Activated effector memory CD4-positive, alpha-beta T cell treated with Interleukin-2 at 50 U/mL for 16 hours (primary cell): ENCODE results near the gene TPP2.

Experiments used
- DNase-seq: peaks from one replicate; pipeline ENCODE4 v3.0.0-alpha.2; 2020

TPP2 gene

DNA sequence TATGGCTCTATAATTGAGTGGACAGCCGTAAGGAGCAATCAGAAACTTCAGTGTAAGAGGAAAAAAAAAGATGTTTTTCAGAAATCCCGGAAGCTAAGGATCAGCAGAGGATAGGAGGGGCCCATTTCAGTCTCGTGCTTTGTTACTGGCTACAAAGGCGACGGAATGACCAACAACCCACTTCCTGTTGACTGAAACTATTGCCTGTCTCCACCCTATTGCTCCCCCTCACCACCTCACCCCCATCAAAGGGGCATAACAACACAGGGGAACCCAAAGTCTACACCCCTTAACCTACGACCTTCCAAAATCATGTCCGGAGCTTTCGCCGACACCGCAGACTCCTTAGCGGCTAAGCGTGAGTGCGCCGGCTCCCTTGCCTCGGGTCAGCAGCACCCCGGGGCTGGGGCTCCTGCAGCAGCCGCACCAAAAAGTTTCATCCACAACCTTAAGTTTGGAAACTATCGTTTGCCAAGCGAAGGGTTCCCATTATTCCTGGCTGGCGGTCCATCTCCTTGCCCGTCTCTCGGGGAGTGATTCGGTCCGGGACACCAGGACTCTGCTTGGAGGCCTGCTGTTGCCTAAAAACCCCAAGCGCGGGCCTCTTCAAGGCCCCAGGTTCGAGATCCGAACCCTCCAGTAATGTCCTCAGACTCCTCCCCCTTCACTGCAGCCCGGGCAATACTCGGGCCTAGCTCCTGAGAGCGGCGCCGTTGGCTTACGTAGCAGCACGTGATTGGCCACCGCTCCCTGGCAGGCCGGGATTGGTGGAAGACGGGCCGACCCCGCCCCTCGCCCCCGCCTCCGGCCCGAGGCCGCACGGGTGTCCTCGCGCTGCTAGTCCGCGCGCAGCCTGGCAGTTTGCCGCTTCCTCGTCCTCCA, at the start of gene TPP2:
Gene TPP2 (plus strand): TSS at position 840 of the 882 bp plus-strand sequence. CDS start 53 bp downstream, outside the sequence.
- peak; percentile 96 for DNase-seq

DNA sequence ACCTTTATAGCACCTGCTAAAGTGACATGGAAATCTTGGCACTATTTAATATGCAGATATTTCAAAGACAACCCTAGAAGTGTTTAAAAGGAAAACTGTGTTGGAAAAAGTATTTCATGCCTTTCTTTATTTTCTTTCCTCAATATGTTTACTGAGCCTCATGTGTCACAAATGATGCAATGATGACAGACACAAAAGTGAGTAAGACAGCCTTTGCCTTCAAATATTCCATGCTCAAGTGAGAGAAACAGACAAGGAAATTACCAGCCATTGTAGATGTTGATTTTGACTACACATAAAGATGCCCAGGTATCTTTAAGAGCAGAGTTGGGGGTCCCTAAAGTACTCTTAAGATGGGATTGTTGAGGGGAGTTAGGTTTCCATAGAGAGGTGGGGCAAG, 48.0 kb upstream of the TPP2 start:
- no peak for DNase-seq

DNA sequence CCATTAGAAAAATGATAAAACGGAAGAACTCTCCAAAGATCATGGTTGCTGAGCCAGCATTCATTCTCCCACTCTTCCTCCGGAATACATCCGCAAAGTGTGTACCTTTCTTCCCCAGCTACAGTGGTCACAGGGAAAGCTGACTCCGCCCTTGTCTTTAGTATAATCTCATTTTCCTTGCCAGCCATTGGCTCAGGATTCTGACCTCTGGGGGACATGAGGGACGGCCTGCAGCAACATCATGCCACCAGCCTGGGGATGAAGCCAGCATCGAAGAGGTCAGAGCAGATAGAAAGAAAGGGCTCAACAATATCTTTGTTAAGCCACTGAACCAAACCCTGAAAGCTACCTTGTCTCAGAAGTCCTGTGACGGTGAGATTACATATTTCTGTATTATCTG, 46.3 kb upstream of the TPP2 start:
- no peak for DNase-seq

DNA sequence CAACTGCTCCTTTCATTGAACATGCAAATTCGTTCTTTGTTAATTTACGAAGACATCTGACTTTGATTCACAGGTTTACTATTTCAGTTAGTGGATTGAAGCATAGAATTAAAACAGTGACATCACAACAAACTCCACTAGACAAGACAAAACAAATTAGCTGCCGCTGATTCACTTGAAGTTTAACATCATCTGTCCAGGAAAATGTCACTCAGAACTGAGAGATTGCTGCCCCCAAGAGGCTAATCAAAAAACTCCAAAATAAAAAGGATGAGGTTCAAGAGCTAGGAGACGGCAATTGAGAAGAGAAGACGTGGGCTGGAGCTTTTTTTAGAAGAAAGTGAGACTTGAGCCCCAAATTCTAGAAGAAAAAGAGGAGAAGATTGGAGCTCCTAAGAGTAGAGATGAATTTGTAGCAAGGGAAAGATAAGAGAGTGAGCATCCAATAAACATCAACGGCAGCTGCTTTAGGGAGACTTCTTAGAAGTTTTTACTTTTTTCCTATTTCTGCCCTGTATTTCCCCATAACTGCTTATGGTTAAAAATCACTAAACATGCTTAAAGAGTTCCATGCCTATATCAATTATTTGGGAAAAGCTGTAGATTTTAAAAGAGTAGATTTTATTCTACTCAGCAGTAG, 40.8 kb upstream of the TPP2 start:
- no peak for DNase-seq

DNA sequence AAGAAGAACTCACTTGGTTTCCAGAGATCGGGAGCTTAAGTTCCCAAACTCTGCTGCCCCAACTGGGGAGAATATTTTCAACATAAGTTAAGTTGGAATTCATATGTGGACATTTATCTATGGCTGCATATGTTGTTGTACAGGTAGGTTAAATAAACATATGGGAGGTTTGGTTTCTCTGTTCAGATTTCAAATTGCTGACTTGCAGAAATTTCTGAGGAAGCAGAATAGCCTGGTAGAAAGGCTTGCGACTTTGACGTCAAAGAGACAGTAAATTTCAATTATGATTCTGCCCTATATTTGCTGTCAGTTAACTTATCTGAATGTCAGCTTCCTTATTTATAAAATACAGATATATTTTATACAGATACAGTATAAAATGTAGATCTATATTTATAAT, 40.0 kb upstream of the TPP2 start:
- no peak for DNase-seq

DNA sequence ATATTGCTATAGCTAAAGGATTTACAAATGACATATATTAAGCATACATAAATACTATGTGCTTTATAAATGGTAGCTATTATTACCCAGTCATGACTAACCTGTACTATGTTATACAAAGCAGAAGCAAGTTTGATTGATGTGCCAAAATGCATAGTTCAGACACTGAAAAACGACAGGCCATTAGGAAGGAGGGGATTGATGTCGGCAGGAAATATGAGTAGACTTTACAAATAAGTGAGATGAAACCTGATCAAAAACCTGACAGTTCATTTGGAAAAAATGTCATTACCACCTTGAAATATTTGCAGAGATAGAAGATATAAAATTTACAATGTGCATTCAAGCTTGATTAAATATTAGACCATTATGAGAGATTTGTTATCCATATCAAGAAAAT, 38.8 kb upstream of the TPP2 start:
- DNase-seq, result no peak

DNA sequence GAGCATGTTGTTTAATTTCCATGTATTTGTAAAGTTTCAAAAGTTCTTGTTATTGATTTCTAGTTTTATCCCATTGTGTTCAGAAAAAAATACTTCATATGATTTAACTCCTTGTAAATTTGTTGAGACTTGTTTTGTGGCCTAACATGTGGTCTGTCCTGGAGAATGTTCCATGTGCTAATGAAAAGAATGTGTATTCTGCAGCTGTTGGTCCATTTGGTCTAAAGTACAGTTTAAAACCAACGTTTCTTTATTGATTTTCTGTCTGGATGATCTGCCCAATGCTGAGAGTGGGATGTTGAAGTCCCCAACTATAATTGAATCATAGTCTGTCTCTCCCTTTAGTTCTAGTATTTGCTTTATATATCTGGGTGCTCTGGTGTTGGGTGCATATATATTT, 34.9 kb upstream of the TPP2 start:
- DNase-seq, result no peak

DNA sequence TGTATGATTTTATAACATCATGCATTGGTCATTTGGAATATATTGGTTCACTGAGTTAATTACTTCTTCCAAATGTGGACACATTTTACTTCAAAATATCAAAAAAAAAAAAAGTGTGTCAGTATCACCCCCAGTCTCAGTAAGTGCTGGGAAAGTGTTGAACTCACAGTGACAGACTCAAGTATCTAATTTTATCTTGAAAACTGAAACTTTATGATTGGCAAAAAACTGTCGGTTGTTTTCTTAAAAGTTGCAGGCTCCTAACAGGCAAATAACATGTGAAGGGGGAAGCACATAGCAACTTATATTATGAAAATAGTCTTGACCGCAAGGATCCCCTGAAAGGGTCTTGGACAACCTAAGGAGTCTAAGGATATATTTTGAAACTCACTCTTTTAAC, 33.5 kb upstream of the TPP2 start:
- DNase-seq, result no peak

DNA sequence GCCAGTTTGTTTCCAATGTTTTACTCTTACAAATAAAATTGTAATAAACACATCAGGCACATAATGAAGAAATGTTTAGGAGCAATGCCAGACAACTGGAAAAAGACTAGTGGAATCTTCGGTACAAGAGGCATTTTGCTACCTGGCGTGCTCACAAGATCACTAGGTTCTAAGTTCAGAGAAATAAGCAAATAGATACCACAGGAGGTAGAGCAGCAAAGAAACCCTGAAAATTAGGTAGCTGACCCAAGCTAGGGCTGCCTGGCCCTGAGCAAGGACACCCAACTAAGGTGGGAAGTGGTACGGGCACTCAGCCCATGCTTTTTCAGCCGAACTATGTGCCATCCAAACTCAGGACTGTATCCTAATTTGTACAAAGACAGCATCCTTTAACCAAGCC, 32.2 kb upstream of the TPP2 start:
- DNase-seq, result no peak

DNA sequence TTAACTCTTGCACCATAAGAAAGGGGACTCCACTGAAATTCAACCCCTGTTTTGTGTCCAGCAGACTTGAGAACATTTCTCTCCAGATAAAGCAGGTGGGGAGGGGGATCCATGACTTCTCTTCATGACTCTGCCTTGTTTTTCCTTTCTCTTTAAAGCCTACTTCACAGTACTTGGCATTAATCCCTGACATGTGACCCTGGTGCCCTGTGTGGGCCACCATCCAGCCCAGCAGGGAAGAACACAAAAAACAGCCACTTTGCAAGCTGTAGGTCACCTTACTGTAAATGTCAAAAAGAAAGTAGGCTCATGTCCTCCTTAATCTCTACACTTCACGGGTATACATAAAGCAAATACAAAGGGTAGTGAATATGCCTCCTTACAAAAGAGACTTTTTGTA, 30.3 kb upstream of the TPP2 start:
- DNase-seq, result no peak

DNA sequence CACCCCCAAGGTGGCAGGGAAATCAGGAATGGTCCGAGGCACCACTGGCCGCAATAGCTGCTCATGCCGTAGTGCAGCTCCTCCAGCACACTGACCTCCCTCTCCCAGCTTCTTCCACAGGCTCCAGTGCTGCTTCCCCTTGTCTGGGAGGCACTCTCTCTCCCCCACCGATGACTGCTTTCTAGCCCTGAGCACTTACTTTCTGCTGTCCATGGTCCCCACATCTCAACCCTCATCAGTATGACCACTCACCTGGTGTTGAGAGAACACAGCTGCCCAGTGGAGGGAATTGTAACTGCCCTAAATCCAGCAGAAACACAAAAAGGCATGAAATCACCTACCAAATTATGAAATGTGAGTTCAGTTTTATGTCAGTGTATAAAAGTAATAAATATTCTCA, 28.9 kb upstream of the TPP2 start:
- no peak for DNase-seq

DNA sequence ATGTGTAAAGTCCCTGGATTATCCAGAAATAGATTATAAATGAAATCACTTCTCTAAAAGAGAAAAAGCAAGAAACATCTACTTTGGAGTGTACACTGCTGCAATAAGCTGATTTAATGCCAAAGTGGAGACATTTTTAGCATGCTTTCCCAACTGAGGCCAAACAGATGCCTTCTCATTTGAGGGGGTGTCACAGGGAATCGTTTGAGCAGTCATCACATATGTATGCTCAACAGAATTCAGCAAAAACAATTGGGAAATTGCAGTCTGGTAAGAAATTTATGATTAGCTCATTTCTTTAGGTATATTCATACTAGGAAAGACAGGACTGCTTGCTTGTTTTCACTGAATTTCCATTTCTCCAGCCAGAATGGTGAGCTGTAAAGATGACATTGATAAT, 27.3 kb upstream of the TPP2 start:
- DNase-seq, result no peak

DNA sequence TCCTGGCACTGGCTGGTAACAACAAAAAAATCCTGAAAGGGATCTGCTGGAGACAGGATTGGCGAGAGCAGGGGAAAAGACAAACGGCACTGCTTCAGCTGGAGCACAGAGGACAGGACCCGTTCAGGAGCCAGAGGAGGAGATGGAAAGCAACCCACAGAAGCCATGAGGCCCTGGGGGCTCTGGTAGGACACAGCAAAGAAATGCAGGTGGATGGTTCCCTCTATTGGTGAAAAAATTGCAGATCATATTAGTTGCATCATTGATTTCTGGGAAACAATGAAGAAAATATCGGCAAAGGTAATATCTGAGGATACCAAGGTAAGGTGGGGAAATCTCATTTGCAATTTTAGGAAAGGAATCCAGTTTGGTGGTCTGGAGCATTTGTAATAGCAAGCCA, 25.7 kb upstream of the TPP2 start:
- no peak for DNase-seq

DNA sequence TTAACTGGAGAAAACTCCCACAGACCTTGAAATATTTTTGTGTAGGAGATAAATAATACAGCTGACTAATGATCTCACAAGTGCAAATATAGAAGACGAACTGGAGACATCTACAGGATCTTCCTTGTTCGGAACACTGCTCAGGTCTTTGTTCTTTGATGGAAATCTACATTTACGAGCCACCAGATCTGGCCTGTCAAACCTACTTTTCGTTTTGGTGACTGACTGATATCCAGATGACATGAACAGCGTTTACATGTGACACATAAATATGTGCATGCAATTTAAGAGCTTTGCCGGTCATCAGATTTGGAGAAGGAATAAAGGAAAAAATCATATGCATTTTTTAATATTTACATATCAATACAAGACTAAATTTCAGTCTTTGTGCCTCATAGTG, 24.5 kb upstream of the TPP2 start:
- DNase-seq, result no peak

DNA sequence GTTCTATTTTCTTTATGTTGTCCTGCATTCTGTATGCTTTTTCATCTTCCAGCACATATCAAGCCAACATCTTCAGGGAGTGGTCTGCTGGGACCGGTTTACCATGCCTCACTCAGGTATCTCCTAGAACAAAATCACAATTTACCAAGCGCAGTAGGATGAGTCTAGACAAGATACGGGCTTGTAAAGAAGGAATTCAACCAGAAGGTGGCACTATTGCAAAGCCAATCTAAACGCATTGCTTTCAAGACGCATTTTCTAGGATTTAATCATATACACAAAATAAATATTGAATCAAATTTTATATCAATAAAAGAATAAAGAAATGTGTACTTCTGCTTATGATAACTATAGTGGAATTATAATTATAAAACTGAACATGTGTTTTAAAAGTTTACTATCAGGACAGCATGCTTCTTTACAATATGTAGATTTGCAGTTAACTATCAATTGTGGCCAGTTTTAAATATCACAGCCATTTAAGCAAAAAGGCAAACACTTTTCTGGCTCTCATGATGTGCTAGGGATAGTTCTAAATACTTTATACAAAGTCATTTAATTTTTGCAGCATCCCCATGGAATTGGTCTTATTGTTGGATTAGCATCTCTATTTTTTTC, 16.1 kb upstream of the TPP2 start:
- DNase-seq, result no peak

DNA sequence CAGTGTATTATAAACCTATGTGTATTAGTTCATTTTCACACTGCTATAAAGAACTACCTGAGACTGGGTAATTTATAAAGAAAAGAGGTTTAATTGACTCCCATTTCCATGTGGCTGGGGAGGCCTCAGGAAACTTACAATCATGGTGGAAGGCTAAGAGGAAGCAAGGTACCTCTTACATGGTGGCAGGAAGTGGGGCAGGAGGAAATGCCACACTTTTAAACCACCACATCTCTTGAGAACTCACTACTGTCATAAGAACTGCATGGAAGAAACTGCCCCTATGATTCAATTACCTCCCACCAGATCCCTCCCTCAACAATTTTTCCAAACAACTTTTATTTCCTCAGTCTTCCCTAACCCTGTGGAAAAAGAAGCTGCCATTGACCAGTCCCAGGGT, 14.5 kb upstream of the TPP2 start:
- DNase-seq, result no peak

DNA sequence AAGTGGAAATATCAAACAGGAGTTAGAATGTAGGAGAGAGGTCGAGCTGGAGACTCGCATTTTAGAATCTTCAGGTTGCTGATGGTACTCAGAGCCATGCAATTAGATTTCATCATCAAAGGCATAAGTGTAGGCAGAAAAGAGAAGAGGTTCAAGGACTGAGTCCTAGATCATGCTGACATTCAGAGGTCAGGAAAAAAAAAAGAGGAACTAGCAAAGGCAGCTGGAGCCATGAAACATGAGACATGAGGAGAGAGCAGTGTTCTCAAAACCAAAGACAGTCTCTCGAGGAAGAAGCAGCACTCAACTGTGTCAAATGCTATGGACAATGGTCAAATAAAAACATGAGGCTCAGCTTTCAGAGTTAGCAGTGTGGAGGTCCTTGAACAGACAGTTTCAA, 12.4 kb upstream of the TPP2 start:
- DNase-seq, result no peak

DNA sequence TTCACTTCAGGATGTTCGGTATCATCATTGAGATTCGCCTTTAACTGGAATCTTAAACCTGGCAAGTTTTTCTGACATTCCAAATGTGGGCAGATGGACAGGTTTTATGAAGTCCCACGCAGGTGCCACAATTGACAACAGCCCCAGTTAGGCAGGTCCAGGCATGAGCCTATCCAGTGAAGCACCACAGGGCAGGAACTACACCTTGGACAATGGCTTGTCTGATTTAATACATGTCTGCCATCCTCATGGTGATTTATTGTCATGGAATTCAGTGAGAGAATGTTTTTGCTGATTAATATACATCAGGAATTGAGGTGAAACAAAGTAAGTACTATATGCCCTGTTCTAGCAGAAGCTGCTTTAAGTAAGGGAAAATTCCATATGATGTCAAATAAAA, 10.2 kb upstream of the TPP2 start:
- DNase-seq, result no peak

DNA sequence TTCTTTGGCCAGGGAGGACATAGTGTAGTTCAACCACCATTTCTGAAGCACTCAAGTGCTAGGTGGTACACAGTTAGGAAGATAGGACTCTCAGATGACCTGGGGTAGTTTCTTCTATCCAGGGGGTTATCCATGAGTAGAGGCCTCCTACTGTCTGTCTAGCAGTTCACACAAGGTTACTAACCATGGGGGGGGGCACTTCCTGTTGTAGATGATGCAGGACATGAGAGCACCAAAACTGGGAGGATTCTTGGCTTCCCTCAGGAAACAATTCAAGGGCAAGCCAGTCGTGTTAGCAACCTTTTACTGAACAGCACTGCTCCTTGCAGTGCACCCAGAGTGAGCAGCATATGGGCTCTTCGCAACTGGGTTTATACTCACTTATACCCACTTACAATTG, 8.9 kb upstream of the TPP2 start:
- no peak for DNase-seq

DNA sequence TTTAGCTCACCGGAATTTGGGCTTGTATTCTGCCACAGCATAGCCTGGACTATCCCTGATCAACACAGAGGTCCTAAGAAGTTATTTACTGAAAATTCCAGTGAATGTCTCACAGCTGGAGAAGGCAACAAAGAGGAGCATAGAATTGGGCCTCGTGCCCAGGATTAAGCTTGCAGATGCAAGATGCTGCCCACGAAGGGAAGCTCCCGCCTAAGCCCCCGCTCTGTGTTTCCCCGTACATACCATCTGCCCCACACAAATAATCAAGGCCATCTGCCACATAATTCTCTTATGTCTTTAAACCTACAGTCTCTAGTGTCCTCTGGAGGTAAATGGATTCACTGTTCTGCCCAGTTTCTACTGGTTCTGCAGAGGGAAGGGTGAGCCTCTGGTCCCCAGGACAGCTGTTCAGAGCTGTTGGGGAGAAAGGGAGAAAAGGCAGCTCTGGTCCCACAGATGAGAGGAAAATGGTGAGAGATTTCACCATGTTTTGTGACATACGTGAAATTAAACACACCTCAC, 7.4 kb upstream of the TPP2 start:
- no peak for DNase-seq

DNA sequence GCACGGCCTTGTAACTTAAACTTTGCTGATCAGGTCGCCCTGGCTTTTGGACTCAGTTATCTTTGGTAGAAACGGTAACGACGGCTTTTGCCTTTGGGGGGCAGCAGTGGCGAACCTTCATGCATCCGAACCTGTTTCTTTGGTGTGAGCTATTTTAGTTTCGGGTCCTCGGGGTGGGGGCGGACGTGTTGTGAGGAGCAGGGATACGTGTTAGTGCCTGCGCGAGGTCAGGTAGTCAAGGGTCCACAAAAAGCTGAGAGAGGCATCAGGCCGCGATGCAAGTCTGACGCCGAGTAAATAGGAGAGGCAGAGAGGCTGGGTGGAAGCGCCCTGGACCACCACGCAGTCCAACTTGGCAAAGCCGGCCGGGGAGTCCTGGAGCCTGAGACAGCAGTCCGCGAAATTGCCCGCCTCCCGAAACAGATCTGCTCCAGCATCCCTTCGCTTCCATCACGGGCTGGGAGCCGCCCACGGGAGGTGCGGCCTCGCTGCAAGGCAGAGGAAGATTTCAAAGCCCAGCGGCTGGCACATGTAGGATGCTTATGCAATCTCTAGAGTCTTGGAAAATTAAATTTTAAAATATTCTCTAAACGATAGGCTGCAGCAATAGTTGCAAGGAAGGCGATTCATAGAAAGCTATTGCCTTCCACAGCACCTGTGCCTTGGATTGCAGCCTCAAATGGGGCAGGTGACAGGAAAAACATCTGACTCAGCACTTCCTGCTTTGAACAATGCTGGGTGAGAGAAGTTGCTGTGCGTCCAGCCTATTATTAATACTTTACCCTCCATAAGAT, 4.6 kb upstream of the TPP2 start:
- DNase-seq, result peak; percentile 74

DNA sequence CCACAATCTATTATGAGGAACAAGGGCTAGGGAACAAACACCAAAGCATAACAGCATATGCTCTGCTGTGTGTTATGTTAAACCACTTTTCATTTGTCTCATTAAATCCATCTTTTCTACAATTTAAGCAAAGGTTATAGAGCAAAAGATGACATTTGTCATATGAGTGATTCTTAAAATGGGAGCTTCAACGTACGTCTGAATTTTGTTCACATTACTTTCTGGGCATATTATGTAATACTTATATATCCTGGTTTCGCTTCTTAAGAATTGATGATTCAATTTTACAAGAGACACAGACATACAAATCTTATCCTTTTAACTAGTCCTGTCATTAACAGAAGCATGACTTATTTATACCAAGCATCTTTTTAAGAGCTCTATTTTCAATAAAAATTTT, 3.3 kb upstream of the TPP2 start:
- no peak for DNase-seq
